Breast epithelium (tissue), 4 donors: ENCODE data around the gene RFLNA. TPM values are rescaled to one million over a fixed set of nuclear protein-coding genes. Genes with fewer than 3 reads are reported as not detected.

ENCODE experiments used
- DNase-seq, 2 donors: peaks; one replicate each; pipeline ENCODE4 v3.0.0-alpha.2; 2019; ENCODE audit warnings: low spot score in 2 of 2
- H3K27ac ChIP-seq, 2 donors: fragments of 200-600 bp; sonication (generic) in 1 of 2; one replicate each; pipeline ENCODE4 v1.5.1; 2016 to 2019; ENCODE audit warnings: mild to moderate bottlenecking in 1 of 2
- H3K27me3 ChIP-seq, 2 donors: fragments of 200-600 bp; sonication (generic) in 1 of 2; one replicate each; pipeline versions ENCODE4 v1.5.1 to v1.6.0; 2017 to 2019; ENCODE audit warnings: control low read depth in 1 of 2, mild to moderate bottlenecking in 1 of 2
- H3K36me3 ChIP-seq: fragments of 200-600 bp; one replicate; pipeline ENCODE4 v1.5.1; 2019
- H3K4me1 ChIP-seq, 2 donors: fragments of 200-600 bp; sonication (generic); one replicate each; pipeline ENCODE4 v1.5.1; 2016 to 2019; ENCODE audit warnings: control low read depth in 1 of 2
- H3K4me3 ChIP-seq, 3 donors: fragments of 200-600 bp; sonication (generic); 1 replicate in 2 of 3; 2 replicates in 1 of 3; pipeline ENCODE4 v1.5.1; 2016 to 2019; ENCODE audit warnings: mild to moderate bottlenecking in 3 of 3, moderate library complexity in 2 of 3
- H3K9me3 ChIP-seq, 2 donors: fragments of 200-600 bp; sonication (generic) in 1 of 2; one replicate each; pipeline ENCODE4 v1.5.1; 2016 to 2019; ENCODE audit warnings: control low read depth in 1 of 2
- POLR2A ChIP-seq: fragments of 450-650 bp; IDR thresholded peaks from one replicate; pipeline ENCODE4 v1.6.1; 2016; ENCODE audit warnings: antibody characterized with exemption, mild to moderate bottlenecking, moderate library complexity
- POLR2AphosphoS5 ChIP-seq, 3 donors: sonication (generic); formaldehyde crosslinking; IDR thresholded peaks; one replicate each; pipeline ENCODE4 v1.6.1; 2017; ENCODE audit warnings: antibody characterized with exemption in 3 of 3
- intact Hi-C: fragments of 100-400 bp; cut with DNase I; formaldehyde crosslinking; loops from one replicate; pipeline ENCODE4 v1.15.1; 2023; ENCODE audit warnings: low total_unique reads
- total RNA-seq, 3 donors: library from RNA; depleted of rRNA; stranded (reverse); fragments of >200 nt; gene quantifications; one replicate each; pipeline ENCODE4 v1.1.0, GENCODE V29; 2016
- TF ChIP-seq, protein P1 (sequence below), 3 donors: fragments of 450-650 bp; IDR thresholded peaks; one replicate each; pipeline ENCODE4 v1.5.1; 2016 to 2017; ENCODE audit warnings: antibody characterized with exemption in 3 of 3, mild to moderate bottlenecking in 3 of 3, moderate library complexity in 3 of 3

Gene RFLNA
- total RNA-seq, 3 donors from 2014 or later, result 1.3 to 11.4 TPM; not detected in 1

DNA sequence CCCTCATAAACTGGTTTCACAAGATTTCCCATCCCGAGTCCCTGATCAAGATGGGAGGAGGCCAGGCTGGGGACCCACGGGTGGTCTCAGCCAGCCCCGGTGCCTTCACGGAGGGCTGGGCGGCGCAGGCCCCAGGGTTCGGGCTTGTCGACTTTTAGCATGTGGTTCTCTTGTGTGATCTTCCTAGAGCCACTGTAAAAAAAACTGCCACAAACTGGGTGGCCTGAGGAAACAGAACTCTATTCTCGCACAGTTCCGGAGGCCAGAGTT is 12.6 kb downstream of the RFLNA start:
- intact Hi-C loops, result loop anchor here (2.0 kb wide), 1 partner anchor 115 kb away; no protein-coding TSS in a partner anchor
- H3K4me3 ChIP-seq, result no peak overlapping the region
- no peaks in the 10 kb centered on the region for H3K27me3 ChIP-seq
- no peak for DNase-seq
- H3K9me3 ChIP-seq, result no peaks in the 10 kb centered on the region
- H3K4me1 ChIP-seq, result no peaks in the 10 kb centered on the region
- no peaks in the 10 kb centered on the region for H3K36me3 ChIP-seq
- no peak for TF ChIP-seq POLR2AphosphoS5 (IDR thresholded peaks at IDR 0.05)
- TF ChIP-seq, protein P1, sequence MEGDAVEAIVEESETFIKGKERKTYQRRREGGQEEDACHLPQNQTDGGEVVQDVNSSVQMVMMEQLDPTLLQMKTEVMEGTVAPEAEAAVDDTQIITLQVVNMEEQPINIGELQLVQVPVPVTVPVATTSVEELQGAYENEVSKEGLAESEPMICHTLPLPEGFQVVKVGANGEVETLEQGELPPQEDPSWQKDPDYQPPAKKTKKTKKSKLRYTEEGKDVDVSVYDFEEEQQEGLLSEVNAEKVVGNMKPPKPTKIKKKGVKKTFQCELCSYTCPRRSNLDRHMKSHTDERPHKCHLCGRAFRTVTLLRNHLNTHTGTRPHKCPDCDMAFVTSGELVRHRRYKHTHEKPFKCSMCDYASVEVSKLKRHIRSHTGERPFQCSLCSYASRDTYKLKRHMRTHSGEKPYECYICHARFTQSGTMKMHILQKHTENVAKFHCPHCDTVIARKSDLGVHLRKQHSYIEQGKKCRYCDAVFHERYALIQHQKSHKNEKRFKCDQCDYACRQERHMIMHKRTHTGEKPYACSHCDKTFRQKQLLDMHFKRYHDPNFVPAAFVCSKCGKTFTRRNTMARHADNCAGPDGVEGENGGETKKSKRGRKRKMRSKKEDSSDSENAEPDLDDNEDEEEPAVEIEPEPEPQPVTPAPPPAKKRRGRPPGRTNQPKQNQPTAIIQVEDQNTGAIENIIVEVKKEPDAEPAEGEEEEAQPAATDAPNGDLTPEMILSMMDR (IDR thresholded peaks at IDR 0.05), result no peak
- no peak overlapping the region for H3K27ac ChIP-seq

DNA sequence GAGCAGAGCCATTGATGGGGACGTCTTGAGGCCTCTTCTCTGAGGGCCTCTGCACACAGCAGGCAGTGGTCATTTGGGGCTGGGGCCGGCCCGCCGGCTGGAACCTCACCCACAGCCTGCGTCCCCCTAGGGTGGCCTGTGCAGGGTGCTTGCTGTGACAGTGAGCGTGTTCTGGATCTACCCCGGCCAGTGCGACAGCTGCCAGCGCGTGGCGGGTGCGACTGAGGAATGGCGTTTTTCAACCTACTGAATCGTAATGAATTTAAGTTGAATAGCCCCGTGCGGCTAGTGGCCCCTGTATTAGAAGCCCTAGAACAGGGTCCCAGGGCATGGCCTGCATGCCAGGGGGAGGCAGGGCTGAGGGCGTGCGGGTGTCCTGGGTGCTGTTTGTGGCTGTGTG is 13.8 kb downstream of the RFLNA start:
- no peaks in the 10 kb centered on the region for H3K27me3 ChIP-seq
- H3K36me3 ChIP-seq, result no peaks in the 10 kb centered on the region
- DNase-seq, result no peak
- TF ChIP-seq POLR2A (no peak), POLR2AphosphoS5 (IDR thresholded peaks at IDR 0.05) (no peak)
- TF ChIP-seq, protein P1 (IDR thresholded peaks at IDR 0.05), result no peak
- no peaks in the 10 kb centered on the region for H3K4me1 ChIP-seq
- H3K4me3 ChIP-seq, result no peak overlapping the region
- no peak overlapping the region for H3K27ac ChIP-seq
- intact Hi-C loops, result no loop called here
- no peaks in the 10 kb centered on the region for H3K9me3 ChIP-seq

DNA sequence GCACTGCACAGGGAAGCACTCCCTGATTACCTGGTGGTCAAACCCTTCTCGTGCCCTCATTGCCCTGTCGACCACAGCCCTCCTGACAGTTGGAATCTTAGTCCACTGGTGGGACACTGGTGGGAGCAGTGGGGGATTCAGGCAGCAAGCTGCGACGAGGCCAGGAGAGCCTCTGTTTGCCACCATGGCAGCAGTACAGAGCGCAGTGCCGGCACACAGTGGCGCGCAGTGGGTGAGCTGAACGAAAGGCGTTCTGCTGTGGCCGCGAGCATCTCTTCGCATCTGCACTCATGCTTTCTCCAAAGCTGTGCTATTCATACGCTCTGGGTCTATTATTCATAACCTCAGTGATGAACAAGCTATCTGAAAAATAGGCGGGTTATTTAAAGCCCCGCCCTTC is 14.3 kb downstream of the RFLNA start:
- Histone ChIP-seq H3K4me1 (no peaks in the 10 kb centered on the region), H3K9me3 (no peaks in the 10 kb centered on the region), H3K27me3 (no peaks in the 10 kb centered on the region), H3K4me3 (no peak overlapping the region), H3K36me3 (no peaks in the 10 kb centered on the region), H3K27ac (no peak overlapping the region)
- TF ChIP-seq POLR2AphosphoS5 (IDR thresholded peaks at IDR 0.05), result no peak
- TF ChIP-seq, protein P1 (IDR thresholded peaks at IDR 0.05), result no peak
- no peak for TF ChIP-seq POLR2A
- DNase-seq, result no peak
- intact Hi-C loops, result no loop called here

DNA sequence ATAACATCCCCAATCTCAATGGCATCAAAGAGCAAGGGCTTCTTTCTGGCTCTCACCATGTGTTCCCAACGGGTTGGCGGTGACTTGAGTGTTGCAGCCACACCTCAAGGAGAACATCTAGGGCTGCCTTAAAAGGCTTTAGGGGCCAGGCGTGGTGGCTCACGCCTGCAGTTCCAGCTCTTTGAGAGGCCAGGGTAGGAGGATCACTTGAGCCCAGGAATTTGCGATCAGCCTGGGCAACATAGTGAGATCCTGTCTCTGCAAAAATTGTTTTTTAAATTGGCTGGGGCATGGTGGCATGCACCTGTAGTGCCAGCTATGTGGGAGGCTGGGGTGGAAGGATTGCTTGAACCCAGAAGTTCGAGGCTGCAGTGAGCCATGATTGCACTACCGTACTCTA is 14.9 kb downstream of the RFLNA start:
- no peaks in the 10 kb centered on the region for H3K27me3 ChIP-seq
- DNase-seq, result no peak
- no peak overlapping the region for H3K27ac ChIP-seq
- H3K4me1 ChIP-seq, result no peaks in the 10 kb centered on the region
- H3K4me3 ChIP-seq, result no peak overlapping the region
- H3K9me3 ChIP-seq, result no peaks in the 10 kb centered on the region
- intact Hi-C loops, result no loop called here
- TF ChIP-seq, protein P1 (IDR thresholded peaks at IDR 0.05), result no peak
- TF ChIP-seq POLR2AphosphoS5 (IDR thresholded peaks at IDR 0.05), result no peak
- no peak for TF ChIP-seq POLR2A
- H3K36me3 ChIP-seq, result no peaks in the 10 kb centered on the region

DNA sequence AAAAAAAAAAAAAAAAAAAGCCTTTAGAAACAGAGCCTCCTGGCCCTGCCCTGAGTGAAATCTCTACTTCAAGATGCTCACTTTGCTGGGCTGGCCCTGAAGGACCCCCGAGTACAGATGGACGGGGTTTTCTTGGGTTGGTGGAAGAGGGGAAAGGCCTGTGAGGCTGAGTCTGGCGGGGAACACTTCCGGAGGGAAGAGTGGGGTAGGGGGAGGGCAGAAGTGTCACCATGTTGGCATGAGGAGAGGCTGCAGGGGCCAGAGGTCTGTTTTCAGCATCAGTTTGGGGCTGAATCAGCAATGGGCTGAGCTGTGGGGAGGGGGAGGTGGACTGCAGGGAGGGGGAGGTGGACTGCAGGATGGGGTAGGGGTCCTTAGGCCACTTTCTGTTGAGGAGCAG is 15.3 kb downstream of the RFLNA start:
- H3K27ac ChIP-seq, result no peak overlapping the region
- no peaks in the 10 kb centered on the region for H3K36me3 ChIP-seq
- DNase-seq, result no peak
- no peaks in the 10 kb centered on the region for H3K4me1 ChIP-seq
- H3K4me3 ChIP-seq, result no peak overlapping the region
- intact Hi-C loops, result no loop called here
- TF ChIP-seq, protein P1 (IDR thresholded peaks at IDR 0.05), result no peak
- TF ChIP-seq POLR2A (no peak), POLR2AphosphoS5 (IDR thresholded peaks at IDR 0.05) (no peak)
- H3K27me3 ChIP-seq, result no peaks in the 10 kb centered on the region
- H3K9me3 ChIP-seq, result no peaks in the 10 kb centered on the region
